ENCODE measurements around the gene IRX2.

GRCh38 chr5:2740051-2740875, 11.2 kb downstream of the IRX2 start:
- TF ChIP-seq EZH2 (IDR thresholded peaks at IDR 0.05; ENCODE audit: borderline replicate concordance, low read depth, low read length, poor library complexity, severe bottlenecking), result no peak
- no peak for TF ChIP-seq CTCF (conservative IDR thresholded peaks at IDR 0.05; ENCODE audit: low read depth, low read length)

Data from A673 (cell line).